Measurements from ENCODE around the gene P2RY6. TPM values are rescaled to one million over a fixed set of nuclear protein-coding genes. Genes with fewer than 3 reads are reported as not detected.

Gene P2RY6
- total RNA-seq, 1 experiment from 2014 or later: 34.7 TPM

GRCh38 chr11:73327812-73328364, 55.8 kb downstream of the P2RY6 start:
- intact Hi-C loops (cut with micrococcal nuclease; ENCODE audit: unreplicated experiment): loop anchor here (5.0 kb wide), 1 partner anchor 846 kb away; no protein-coding TSS in a partner anchor
- BruUV-seq (replicated peaks): no TSS peak
- CTCF ChIA-PET: interaction anchor here (0.5 to 1.3 kb wide), 3 partner anchors 18 to 39 kb away, joined by 3 to 4 read pairs (median 3); no protein-coding TSS in a partner anchor

DNA sequence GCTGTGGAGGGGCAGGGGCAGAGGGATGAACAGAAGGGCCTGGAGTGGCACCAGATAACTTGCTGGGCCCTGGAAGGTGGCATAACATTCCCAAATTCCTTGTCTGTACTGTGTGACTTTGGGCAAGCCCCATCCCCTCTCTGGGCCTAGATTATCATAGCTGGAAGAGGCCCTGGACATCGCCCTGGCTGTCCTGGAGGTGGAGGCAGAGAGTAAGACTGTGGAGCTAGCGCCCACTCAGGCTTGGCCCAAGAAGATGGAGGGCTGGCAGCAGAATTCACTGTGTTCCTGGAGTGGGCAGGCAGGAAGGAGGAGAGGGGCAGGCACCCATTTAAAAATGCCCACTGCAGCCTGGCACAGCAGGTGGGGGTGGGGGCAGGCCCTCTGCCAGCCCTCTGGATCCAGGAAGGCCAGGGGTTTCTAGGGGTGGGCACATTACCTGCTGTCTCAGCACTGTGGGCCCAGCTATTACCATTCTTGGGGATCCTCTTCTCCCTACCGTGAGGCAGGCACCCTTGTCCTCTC, 58.5 kb downstream of the P2RY6 start:
- CTCF ChIA-PET: interaction anchor here (0.6 kb wide), 1 partner anchor 1482 kb away, joined by 6 read pairs; no protein-coding TSS in a partner anchor
- BruUV-seq (replicated peaks): no TSS peak
- H3K4me2 ChIP-seq: no peak overlapping the region
- no peaks in the 10 kb centered on the region for H3K36me3 ChIP-seq (ENCODE audit: low read depth)
- peaks cover 32% of the 10 kb centered on the region for H3K4me1 ChIP-seq (replicated peaks; ENCODE audit: insufficient read depth)
- H3F3A ChIP-seq (ENCODE audit: insufficient read depth, low read depth): peaks cover 35% of the 10 kb centered on the region; the same call in 1 of the 2 replicates
- intact Hi-C loops (cut with micrococcal nuclease; ENCODE audit: unreplicated experiment): no loop called here
- POLR2A ChIA-PET (ENCODE audit: unreplicated experiment): no interaction called here
- DNase-seq: no peak
- H3K79me2 ChIP-seq (ENCODE audit: low read depth): no peaks in the 10 kb centered on the region
- H3K9me3 ChIP-seq (ENCODE audit: insufficient read depth, low read depth): no peaks in the 10 kb centered on the region
- H3K27ac ChIP-seq: no peak overlapping the region
- TF ChIP-seq EZH2 (IDR thresholded peaks at IDR 0.05; ENCODE audit: low read depth) (no peak), CTCF (conservative IDR thresholded peaks at IDR 0.05) (no peak)
- H3K27me3 ChIP-seq (ENCODE audit: insufficient read depth, low read depth): no peaks in the 10 kb centered on the region
- no peak overlapping the region for H2AFZ ChIP-seq
- H3K9me2 ChIP-seq (ENCODE audit: insufficient read depth): no peaks in the 10 kb centered on the region
- no peaks in the 10 kb centered on the region; the same call in 1 of the 2 replicates for H4K20me1 ChIP-seq (ENCODE audit: insufficient read depth)
- no peak overlapping the region for H3K4me3 ChIP-seq

More at GRCh38 chr11:73327812-73328364, 55.8 kb downstream of the P2RY6 start:
- no peak overlapping the region for H3K4me3 ChIP-seq
- no peak for DNase-seq
- TF ChIP-seq CTCF (conservative IDR thresholded peaks at IDR 0.05) (no peak), EZH2 (IDR thresholded peaks at IDR 0.05; ENCODE audit: low read depth) (no peak)
- no peak overlapping the region for H3K27ac ChIP-seq
- H3K4me2 ChIP-seq: no peak overlapping the region
- no peaks in the 10 kb centered on the region for H3K79me2 ChIP-seq (ENCODE audit: low read depth)
- peaks cover 29% of the 10 kb centered on the region; the same call in 1 of the 2 replicates for H3F3A ChIP-seq (ENCODE audit: insufficient read depth, low read depth)
- H3K9me2 ChIP-seq (ENCODE audit: insufficient read depth): no peaks in the 10 kb centered on the region
- POLR2A ChIA-PET (ENCODE audit: unreplicated experiment): interaction anchor here (0.7 to 0.9 kb wide), 2 partner anchors 13 to 20 kb away, joined by 4 read pairs; no protein-coding TSS in a partner anchor
- no peaks in the 10 kb centered on the region for H3K9me3 ChIP-seq (ENCODE audit: insufficient read depth, low read depth)
- peaks cover 12% of the 10 kb centered on the region for H3K4me1 ChIP-seq (replicated peaks; ENCODE audit: insufficient read depth)
- no peaks in the 10 kb centered on the region for H3K27me3 ChIP-seq (ENCODE audit: insufficient read depth, low read depth)
- no peaks in the 10 kb centered on the region for H4K20me1 ChIP-seq (ENCODE audit: insufficient read depth)
- H2AFZ ChIP-seq: no peak overlapping the region
- H3K36me3 ChIP-seq (ENCODE audit: low read depth): no peaks in the 10 kb centered on the region

DNA sequence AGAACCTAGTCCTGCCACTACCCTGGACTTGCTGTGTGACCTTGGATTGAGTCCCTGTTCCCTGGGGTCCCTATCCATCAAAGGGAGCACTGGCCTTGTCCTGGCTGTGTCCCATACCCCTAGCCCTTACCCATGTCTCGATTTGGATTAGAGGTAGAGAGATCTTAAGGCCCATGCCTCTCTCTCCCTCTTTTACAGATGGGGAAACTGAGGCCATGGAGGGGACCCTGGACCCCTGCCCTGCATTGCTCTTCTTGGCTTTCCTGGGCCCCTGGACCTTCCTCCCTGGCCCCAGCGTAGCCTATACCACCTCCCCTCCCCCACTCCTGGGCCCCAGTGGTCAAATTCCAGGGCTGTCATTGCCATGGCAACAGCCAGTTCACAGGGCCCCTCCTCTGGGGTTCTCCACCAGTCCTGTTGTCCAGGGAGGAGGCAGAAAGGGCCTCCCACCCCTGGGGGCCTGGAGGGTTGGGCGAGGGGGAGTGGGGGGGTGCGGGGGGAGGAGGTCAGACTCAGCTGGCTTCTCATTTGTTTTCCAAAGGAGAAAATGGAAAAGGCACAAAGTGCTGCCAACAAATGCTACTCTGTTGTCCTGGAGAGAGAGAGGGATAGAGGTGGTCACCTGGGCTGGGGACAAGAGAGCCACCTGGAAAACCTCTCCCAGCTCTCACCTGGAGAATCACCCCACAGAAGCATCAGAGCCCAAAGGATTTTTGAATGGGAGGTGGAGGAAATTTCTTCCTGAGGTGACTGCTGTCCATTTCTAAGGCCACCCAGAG, 59.2 kb downstream of the P2RY6 start:
- Histone ChIP-seq H3K4me2 (no peak overlapping the region), H3K27me3 (ENCODE audit: insufficient read depth, low read depth) (no peaks in the 10 kb centered on the region), H3K9me3 (ENCODE audit: insufficient read depth, low read depth) (no peaks in the 10 kb centered on the region), H3K36me3 (ENCODE audit: low read depth) (no peaks in the 10 kb centered on the region), H3K79me2 (ENCODE audit: low read depth) (no peaks in the 10 kb centered on the region), H3K4me1 (replicated peaks; ENCODE audit: insufficient read depth) (peaks cover 32% of the 10 kb centered on the region), H4K20me1 (ENCODE audit: insufficient read depth) (no peaks in the 10 kb centered on the region; the same call in 1 of the 2 replicates), H3K9me2 (ENCODE audit: insufficient read depth) (no peaks in the 10 kb centered on the region), H2AFZ (no peak overlapping the region), H3K27ac (no peak overlapping the region), H3K4me3 (no peak overlapping the region), H3F3A (ENCODE audit: insufficient read depth, low read depth) (peaks cover 34% of the 10 kb centered on the region; the same call in 1 of the 2 replicates)
- DNase-seq: no peak
- ChIA-PET POLR2A (ENCODE audit: unreplicated experiment) (interaction anchor here (1.0 kb wide), 1 partner anchor 139 kb away, joined by 5 read pairs; no protein-coding TSS in a partner anchor), CTCF (interaction anchor here (0.6 kb wide), 1 partner anchor 1483 kb away, joined by 6 read pairs; no protein-coding TSS in a partner anchor)
- intact Hi-C loops (cut with micrococcal nuclease; ENCODE audit: unreplicated experiment): no loop called here
- no TSS peak for BruUV-seq (replicated peaks)
- no peak for TF ChIP-seq CTCF (conservative IDR thresholded peaks at IDR 0.05)
- TF ChIP-seq EZH2 (IDR thresholded peaks at IDR 0.05; ENCODE audit: low read depth): no peak
